Mucosa of stomach (tissue), 1 donor: Measurements from ENCODE around the gene POU2AF2.
A peak's percentile ranks its signal among the peaks of the same experiment; 100 is the strongest.
"Not testable (repeated sequence)": the region's sequence is repeated elsewhere in the genome, so short reads cannot be mapped to it uniquely, and the experiment has no call there.

Source experiments
- H3K27me3 ChIP-seq: one replicate; pipeline ENCODE4 v1.7.0; 2013; ENCODE audit warnings: mild to moderate bottlenecking, low read length; ENCODE audit not compliant: control insufficient read depth, insufficient read depth
- H3K36me3 ChIP-seq: one replicate; pipeline ENCODE4 v1.7.0; 2013; ENCODE audit warnings: low read length; ENCODE audit not compliant: control insufficient read depth, insufficient read depth
- H3K4me1 ChIP-seq: one replicate; pipeline ENCODE4 v1.7.0; 2013; ENCODE audit warnings: mild to moderate bottlenecking, low read length; ENCODE audit not compliant: control insufficient read depth, insufficient read depth
- H3K4me3 ChIP-seq: one replicate; pipeline ENCODE4 v1.7.0; 2013; ENCODE audit warnings: low read length
- H3K9ac ChIP-seq: one replicate; pipeline ENCODE4 v1.7.0; 2013; ENCODE audit warnings: mild to moderate bottlenecking, low read length, moderate library complexity
- H3K9me3 ChIP-seq: one replicate; pipeline ENCODE4 v1.7.0; 2013; ENCODE audit warnings: mild to moderate bottlenecking, low read length, moderate library complexity; ENCODE audit not compliant: control insufficient read depth
- donor health status: Pancreatic carcinoma.

POU2AF2 gene

DNA sequence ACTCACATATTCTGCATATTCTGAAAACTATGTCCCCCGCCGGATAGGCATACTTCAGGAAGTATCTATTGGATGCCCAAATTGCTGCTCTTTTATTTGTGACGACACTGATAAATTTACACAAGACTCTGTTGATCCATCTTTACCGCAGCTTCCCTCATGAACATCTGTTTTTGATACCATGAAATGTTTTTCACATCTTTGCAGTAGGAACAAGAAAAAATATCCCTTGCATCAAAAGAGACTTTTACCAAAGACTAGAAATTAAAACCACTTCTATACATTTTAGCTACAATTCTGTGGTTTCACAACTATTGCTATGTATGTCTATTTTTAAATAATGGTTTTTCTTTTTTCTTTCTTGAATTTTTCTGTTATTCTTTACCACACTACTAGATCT lies 15.3 kb downstream of the POU2AF2 start:
- Histone ChIP-seq H3K9me3 (no peaks in the 10 kb centered on the region), H3K36me3 (no peaks in the 10 kb centered on the region), H3K4me3 (no peak overlapping the region), H3K4me1 (peaks cover 6% of the 10 kb centered on the region), H3K27me3 (peaks cover 5% of the 10 kb centered on the region), H3K9ac (no peak overlapping the region)

GRCh38 chr11:111264646-111265045 lies 19.1 kb downstream of the POU2AF2 start:
- no peak overlapping the region for H3K9ac ChIP-seq
- H3K9me3 ChIP-seq, result no peaks in the 10 kb centered on the region
- H3K36me3 ChIP-seq, result no peaks in the 10 kb centered on the region
- peaks cover 3% of the 10 kb centered on the region for H3K27me3 ChIP-seq
- H3K4me1 ChIP-seq, result peaks cover 6% of the 10 kb centered on the region
- no peak overlapping the region for H3K4me3 ChIP-seq

DNA sequence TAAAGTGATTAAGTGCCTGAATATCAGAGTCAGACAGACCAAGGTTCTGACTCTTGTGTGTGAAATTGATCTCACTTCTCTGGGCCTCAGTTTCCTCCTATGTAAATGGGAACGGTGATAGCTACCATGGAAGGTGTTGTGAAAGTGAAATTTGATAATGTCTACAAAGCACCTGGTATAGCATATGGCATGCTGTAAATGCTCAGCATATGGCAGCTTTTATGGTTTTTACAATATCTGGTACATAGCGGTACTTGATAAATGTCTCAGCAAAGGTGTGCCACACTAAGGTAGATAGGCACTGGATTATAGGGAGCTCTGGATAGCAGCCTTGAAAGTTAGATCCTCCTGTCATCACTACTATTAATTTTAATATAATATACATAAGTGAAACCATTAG lies 19.9 kb downstream of the POU2AF2 start:
- Histone ChIP-seq H3K4me1 (peaks cover 6% of the 10 kb centered on the region), H3K9ac (no peak overlapping the region), H3K36me3 (no peaks in the 10 kb centered on the region), H3K9me3 (no peaks in the 10 kb centered on the region), H3K27me3 (peaks cover 3% of the 10 kb centered on the region), H3K4me3 (no peak overlapping the region)

DNA sequence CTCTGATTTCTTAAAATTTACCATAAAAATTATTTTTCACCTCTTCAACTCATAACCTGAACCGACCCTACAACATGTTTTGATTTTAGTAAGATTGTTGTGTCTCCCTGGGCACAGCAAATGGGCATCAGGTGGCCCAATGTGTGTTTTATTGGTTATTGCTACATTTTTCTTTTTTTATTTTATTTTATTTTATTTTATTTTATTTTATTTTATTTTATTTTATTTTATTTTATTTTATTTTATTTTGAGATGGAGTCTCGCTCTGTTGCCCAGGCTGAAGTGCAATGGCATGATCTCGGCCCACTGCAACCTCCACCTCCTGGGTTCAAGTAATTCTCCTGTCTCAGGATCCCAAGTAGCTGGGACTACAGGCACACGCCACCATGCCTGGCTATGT lies 22.8 kb downstream of the POU2AF2 start:
- not testable (repeated sequence) for H3K9ac ChIP-seq, H3K4me1 ChIP-seq, H3K9me3 ChIP-seq, H3K27me3 ChIP-seq, H3K36me3 ChIP-seq, H3K4me3 ChIP-seq

- Histone ChIP-seq H3K4me1 (no peaks in the 10 kb centered on the region), H3K4me3 (no peak overlapping the region), H3K9ac (no peak overlapping the region), H3K36me3 (no peaks in the 10 kb centered on the region), H3K9me3 (no peaks in the 10 kb centered on the region), H3K27me3 (peaks cover 3% of the 10 kb centered on the region)
These were observed 23.8 kb downstream of the POU2AF2 start for GRCh38 chr11:111269146-111269868.

- no peaks in the 10 kb centered on the region for H3K36me3 ChIP-seq
- no peaks in the 10 kb centered on the region for H3K4me1 ChIP-seq
- H3K27me3 ChIP-seq, result peaks cover 3% of the 10 kb centered on the region
- H3K4me3 ChIP-seq, result no peak overlapping the region
- no peaks in the 10 kb centered on the region for H3K9me3 ChIP-seq
- no peak overlapping the region for H3K9ac ChIP-seq
These were observed 26.9 kb downstream of the POU2AF2 start for GRCh38 chr11:111272420-111272819.

DNA sequence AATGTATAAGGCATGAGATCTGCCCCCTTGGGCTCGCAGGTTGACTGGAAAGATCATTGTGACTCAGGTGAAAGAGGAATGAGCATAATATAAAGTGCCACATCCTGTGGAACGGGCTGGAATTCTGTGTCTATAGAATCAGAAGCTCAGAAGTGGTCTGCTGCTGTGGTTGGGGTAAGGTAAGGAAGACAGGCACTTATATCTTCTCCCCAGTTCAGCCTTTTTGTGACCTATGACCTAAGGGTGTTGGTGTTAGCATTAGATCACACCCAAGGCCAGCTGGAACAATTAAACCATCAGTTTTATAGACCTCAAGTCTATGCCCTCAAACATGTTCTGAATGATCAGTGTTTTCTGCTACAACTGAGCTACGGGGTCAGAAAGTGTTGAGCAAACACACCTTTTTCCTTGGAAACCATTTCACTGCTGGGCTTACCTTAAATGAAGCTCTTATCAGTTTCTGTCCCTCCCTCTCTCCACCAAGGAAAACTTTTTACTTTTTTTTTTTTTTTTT lies 37.1 kb downstream of the POU2AF2 start:
- H3K4me3 ChIP-seq, result no peak overlapping the region
- H3K9ac ChIP-seq, result no peak overlapping the region
- H3K27me3 ChIP-seq, result no peaks in the 10 kb centered on the region
- peaks cover 20% of the 10 kb centered on the region for H3K4me1 ChIP-seq
- H3K9me3 ChIP-seq, result no peaks in the 10 kb centered on the region
- no peaks in the 10 kb centered on the region for H3K36me3 ChIP-seq

DNA sequence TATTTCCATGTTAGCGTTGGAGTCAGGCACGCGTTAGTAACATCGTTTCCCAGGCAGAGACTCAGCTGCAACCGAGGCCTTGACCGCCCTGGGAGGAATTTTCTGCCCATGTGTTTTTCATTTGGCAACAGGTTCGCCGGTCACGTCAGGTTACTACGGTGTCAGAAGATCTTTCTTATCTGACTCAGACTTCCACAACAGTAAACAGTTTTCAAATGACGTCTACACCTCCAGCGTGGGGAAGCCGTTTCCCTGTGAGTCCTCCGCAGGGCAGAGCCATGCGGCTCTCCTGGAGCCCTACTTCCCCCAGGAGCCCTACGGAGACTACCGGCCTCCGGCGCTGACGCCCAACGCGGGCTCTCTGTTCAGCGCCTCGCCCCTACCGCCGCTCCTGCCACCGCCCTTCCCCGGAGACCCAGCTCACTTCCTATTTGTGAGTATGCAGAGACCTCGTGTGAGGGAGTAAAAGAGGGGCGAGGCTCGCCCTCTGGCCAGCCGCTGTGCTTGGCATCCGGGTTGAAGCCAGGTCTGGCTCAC lies 38.5 kb downstream of the POU2AF2 start:
- Histone ChIP-seq H3K9me3 (no peaks in the 10 kb centered on the region), H3K4me1 (peaks cover 20% of the 10 kb centered on the region), H3K4me3 (no peak overlapping the region), H3K36me3 (no peaks in the 10 kb centered on the region), H3K27me3 (no peaks in the 10 kb centered on the region), H3K9ac (peak overlapping the region; percentile 24)

DNA sequence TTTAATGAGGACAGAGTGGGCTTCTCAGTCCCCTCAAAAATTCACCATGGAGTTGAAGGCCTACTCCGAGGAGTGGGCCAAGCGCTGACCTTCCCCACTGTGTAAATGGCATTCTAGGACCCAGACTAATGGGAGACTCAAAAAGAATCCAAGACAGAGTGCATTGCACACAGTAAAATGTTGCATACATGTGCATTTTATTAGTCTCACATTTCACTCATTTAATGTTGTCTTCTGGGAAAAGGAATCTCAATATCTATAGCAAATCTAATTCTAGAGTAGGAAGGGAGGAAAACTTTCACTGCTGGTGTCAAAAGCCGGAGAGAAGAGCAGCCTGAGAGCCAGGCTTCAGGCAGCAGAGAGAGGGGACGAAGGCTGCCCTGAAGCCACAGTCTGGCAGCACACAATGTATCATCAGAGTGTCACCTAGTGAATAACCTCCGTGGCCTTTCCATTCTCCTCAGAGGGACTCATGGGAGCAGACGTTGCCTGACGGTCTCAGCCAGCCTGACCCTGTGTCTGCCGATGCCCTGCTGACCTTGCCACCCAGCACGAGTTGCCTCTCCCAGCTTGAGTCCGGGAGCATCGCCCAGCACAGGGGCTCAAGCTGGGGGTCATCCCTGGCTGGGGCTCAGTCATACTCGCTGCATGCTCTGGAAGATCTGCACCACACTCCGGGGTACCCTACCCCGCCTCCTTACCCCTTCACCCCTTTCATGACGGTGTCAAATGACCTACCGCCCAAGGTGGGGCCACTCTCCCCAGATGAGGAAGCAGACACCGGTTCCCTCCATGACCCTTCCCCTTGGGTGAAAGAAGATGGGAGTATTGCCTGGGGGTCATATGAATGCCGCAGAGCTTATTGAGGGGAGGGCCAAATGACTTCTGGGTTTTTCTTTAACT lies 39.9 kb downstream of the POU2AF2 start:
- Histone ChIP-seq H3K27me3 (no peaks in the 10 kb centered on the region), H3K4me3 (no peak overlapping the region), H3K9ac (no peak overlapping the region), H3K36me3 (no peaks in the 10 kb centered on the region), H3K4me1 (peaks cover 20% of the 10 kb centered on the region), H3K9me3 (no peaks in the 10 kb centered on the region)

DNA sequence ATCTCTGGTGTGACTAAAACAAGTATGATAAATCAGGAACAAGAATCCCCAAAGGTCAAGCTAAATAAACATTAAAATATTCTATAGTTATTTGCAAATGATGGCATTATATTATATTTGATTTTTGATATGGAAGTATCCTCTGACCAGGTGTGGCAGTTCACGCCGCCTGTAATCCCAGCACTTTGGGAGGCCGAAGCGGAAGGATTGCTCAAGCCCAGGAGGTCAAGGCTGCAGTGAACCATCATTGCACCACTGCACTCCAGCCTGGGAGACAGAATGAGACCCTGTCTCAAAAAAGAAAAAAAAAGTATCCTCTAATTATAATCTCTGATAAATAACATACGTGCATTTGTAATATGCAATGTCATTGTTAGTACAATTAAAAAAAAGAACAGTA lies 46.2 kb downstream of the POU2AF2 start:
- no peaks in the 10 kb centered on the region for H3K4me1 ChIP-seq
- no peaks in the 10 kb centered on the region for H3K9me3 ChIP-seq
- no peak overlapping the region for H3K9ac ChIP-seq
- H3K27me3 ChIP-seq, result no peaks in the 10 kb centered on the region
- H3K4me3 ChIP-seq, result no peak overlapping the region
- peaks cover 2% of the 10 kb centered on the region for H3K36me3 ChIP-seq

DNA sequence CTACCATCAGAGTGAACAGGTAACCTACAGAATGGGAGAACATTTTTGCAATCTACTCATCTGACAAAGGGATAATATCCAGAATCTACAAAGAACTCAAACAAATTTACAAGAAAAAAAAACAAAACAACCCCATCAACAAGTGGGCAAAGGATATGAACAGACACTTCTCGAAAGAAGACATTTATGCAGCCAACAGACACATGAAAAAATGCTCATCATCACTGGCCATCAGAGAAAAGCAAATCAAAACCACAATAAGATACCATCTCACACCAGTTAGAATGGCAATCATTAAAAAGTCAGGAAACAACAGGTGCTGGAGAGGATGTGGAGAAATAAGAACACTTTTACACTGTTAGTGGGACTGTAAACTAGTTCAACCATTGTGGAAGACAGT lies 46.9 kb downstream of the POU2AF2 start:
- not testable (repeated sequence) for H3K9me3 ChIP-seq, H3K36me3 ChIP-seq, H3K27me3 ChIP-seq, H3K4me3 ChIP-seq, H3K9ac ChIP-seq, H3K4me1 ChIP-seq

DNA sequence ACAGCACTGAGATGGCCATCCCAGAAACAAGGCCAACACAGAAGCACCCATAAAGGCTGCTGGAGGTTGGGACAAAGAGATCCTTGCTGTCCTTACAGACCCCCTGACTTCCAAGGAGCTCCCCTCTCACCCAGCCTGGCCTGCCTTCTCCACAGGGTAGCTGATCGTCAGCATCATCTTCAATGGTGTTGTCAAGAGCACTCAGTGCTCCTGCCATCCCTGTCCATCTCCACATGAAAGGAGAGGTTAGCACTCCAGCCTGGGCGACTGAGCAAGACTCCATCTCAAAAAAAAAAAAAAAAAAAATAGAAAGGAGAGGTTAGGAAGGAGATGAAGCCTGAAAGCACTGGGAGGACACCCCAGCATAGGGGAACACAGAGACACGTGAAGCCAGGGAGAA lies 50.7 kb downstream of the POU2AF2 start:
- H3K27me3 ChIP-seq, result no peaks in the 10 kb centered on the region
- H3K9ac ChIP-seq, result no peak overlapping the region
- peaks cover 8% of the 10 kb centered on the region for H3K36me3 ChIP-seq
- H3K4me1 ChIP-seq, result peaks cover 24% of the 10 kb centered on the region
- H3K4me3 ChIP-seq, result no peak overlapping the region
- no peaks in the 10 kb centered on the region for H3K9me3 ChIP-seq
